ENCODE results near the gene KDM7A. TPM values are rescaled to one million over a fixed set of nuclear protein-coding genes. Genes with fewer than 3 reads are reported as not detected.

Gene KDM7A
- polyA plus RNA-seq, 1 donor from 2014 or later: 8.2 TPM

DNA sequence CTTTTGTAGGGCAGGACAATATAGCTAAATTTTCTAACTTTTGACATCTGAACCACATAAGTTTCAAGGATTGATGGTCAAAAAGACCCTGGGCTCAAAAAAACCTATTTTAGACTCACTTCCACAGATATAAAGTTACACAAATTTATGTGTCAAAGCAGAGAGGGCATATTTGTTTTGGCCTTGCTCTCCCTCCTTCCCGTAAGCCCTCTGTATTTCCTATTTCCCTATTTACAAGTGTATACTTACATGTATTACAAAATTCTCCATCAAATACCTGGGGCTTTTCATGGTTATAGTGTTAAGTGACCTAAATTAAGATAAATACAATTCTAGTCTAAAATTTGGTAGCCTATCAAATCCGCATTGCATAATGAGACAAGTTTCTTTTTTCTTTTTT lies 2.6 kb downstream of the KDM7A start:
- no peaks in the 10 kb centered on the region for H3F3A ChIP-seq (ENCODE audit: insufficient read depth, low read length, poor library complexity, severe bottlenecking)
- no peak overlapping the region for H3K9ac ChIP-seq (ENCODE audit: low read length)
- no peaks in the 10 kb centered on the region for H3K9me3 ChIP-seq (ENCODE audit: low read length)
- no peaks in the 10 kb centered on the region for H3K36me3 ChIP-seq (ENCODE audit: insufficient read depth, low read length)
- no peaks in the 10 kb centered on the region for H3K9me2 ChIP-seq (ENCODE audit: insufficient read depth, low read length)
- TF ChIP-seq POLR2AphosphoS5 (IDR thresholded peaks at IDR 0.05) (no peak), MXI1 (conservative IDR thresholded peaks at IDR 0.05; ENCODE audit: poor library complexity, severe bottlenecking) (no peak), EP300 (conservative IDR thresholded peaks at IDR 0.05; ENCODE audit: poor library complexity, severe bottlenecking) (no peak), SMC3 (conservative IDR thresholded peaks at IDR 0.05; ENCODE audit: poor library complexity) (no peak), RAD21 (conservative IDR thresholded peaks at IDR 0.05) (no peak), TAF1 (IDR thresholded peaks at IDR 0.05; ENCODE audit: low read depth) (no peak), EZH2 (IDR thresholded peaks at IDR 0.05; ENCODE audit: borderline replicate concordance, insufficient read depth, low read length, poor library complexity, severe bottlenecking) (no peak)
- TF ChIP-seq, protein P1, sequence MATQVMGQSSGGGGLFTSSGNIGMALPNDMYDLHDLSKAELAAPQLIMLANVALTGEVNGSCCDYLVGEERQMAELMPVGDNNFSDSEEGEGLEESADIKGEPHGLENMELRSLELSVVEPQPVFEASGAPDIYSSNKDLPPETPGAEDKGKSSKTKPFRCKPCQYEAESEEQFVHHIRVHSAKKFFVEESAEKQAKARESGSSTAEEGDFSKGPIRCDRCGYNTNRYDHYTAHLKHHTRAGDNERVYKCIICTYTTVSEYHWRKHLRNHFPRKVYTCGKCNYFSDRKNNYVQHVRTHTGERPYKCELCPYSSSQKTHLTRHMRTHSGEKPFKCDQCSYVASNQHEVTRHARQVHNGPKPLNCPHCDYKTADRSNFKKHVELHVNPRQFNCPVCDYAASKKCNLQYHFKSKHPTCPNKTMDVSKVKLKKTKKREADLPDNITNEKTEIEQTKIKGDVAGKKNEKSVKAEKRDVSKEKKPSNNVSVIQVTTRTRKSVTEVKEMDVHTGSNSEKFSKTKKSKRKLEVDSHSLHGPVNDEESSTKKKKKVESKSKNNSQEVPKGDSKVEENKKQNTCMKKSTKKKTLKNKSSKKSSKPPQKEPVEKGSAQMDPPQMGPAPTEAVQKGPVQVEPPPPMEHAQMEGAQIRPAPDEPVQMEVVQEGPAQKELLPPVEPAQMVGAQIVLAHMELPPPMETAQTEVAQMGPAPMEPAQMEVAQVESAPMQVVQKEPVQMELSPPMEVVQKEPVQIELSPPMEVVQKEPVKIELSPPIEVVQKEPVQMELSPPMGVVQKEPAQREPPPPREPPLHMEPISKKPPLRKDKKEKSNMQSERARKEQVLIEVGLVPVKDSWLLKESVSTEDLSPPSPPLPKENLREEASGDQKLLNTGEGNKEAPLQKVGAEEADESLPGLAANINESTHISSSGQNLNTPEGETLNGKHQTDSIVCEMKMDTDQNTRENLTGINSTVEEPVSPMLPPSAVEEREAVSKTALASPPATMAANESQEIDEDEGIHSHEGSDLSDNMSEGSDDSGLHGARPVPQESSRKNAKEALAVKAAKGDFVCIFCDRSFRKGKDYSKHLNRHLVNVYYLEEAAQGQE (IDR thresholded peaks at IDR 0.05; ENCODE audit: borderline replicate concordance): no peak
- TF ChIP-seq, protein P2, sequence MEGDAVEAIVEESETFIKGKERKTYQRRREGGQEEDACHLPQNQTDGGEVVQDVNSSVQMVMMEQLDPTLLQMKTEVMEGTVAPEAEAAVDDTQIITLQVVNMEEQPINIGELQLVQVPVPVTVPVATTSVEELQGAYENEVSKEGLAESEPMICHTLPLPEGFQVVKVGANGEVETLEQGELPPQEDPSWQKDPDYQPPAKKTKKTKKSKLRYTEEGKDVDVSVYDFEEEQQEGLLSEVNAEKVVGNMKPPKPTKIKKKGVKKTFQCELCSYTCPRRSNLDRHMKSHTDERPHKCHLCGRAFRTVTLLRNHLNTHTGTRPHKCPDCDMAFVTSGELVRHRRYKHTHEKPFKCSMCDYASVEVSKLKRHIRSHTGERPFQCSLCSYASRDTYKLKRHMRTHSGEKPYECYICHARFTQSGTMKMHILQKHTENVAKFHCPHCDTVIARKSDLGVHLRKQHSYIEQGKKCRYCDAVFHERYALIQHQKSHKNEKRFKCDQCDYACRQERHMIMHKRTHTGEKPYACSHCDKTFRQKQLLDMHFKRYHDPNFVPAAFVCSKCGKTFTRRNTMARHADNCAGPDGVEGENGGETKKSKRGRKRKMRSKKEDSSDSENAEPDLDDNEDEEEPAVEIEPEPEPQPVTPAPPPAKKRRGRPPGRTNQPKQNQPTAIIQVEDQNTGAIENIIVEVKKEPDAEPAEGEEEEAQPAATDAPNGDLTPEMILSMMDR (IDR thresholded peaks at IDR 0.05; ENCODE audit: poor library complexity, severe bottlenecking): no peak
- peaks cover 29% of the 10 kb centered on the region for H3K79me2 ChIP-seq (replicated peaks; ENCODE audit: insufficient read depth, low read length)
- no peak overlapping the region for H2AFZ ChIP-seq (ENCODE audit: low read depth, low read length)
- no peak overlapping the region for H3K4me2 ChIP-seq (ENCODE audit: low read length)
- no peak overlapping the region for H3K4me3 ChIP-seq (ENCODE audit: low read length)
- H4K20me1 ChIP-seq (ENCODE audit: insufficient read depth): no peaks in the 10 kb centered on the region
- H3K27me3 ChIP-seq (ENCODE audit: insufficient read depth, low read depth, low read length): peaks cover 5% of the 10 kb centered on the region
- H3K27ac ChIP-seq (ENCODE audit: low read length): no peak overlapping the region

DNA sequence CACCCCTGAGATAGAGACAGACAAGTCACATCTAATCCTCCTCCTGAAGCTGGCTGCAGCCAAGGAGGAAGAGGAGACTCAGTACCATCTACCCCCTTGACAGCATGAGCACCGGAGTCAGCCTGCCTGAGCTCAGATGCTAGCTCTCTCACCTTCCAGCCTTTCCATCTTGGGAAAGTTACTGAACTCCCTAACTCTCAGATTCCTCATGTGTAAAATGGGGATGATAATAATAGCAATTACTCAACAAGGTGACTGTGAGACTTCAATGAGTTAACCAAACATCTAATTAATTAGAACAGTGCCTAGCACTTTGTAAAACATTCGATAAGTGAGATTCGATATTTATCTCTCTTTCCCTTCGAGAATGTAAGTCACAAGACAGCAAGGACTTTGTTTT lies 6.4 kb downstream of the KDM7A start:
- H3K79me2 ChIP-seq (replicated peaks; ENCODE audit: insufficient read depth, low read length): peaks cover 60% of the 10 kb centered on the region
- H3K9me2 ChIP-seq (ENCODE audit: insufficient read depth, low read length): no peaks in the 10 kb centered on the region
- H3K9ac ChIP-seq (ENCODE audit: low read length): no peak overlapping the region
- H2AFZ ChIP-seq (ENCODE audit: low read depth, low read length): no peak overlapping the region
- H3K4me3 ChIP-seq (ENCODE audit: low read length): no peak overlapping the region
- no peaks in the 10 kb centered on the region for H3K27me3 ChIP-seq (ENCODE audit: insufficient read depth, low read depth, low read length)
- H3K27ac ChIP-seq (ENCODE audit: low read length): no peak overlapping the region
- H3K4me2 ChIP-seq (ENCODE audit: low read length): no peak overlapping the region
- no peaks in the 10 kb centered on the region for H4K20me1 ChIP-seq (ENCODE audit: insufficient read depth)
- no peaks in the 10 kb centered on the region for H3K9me3 ChIP-seq (ENCODE audit: low read length)
- no peaks in the 10 kb centered on the region for H3K36me3 ChIP-seq (ENCODE audit: insufficient read depth, low read length)
- TF ChIP-seq EZH2 (IDR thresholded peaks at IDR 0.05; ENCODE audit: borderline replicate concordance, insufficient read depth, low read length, poor library complexity, severe bottlenecking): no peak
- no peak for TF ChIP-seq EP300 (conservative IDR thresholded peaks at IDR 0.05; ENCODE audit: poor library complexity, severe bottlenecking)
- TF ChIP-seq, protein P1 (IDR thresholded peaks at IDR 0.05; ENCODE audit: borderline replicate concordance): no peak
- TF ChIP-seq, protein P2 (IDR thresholded peaks at IDR 0.05; ENCODE audit: poor library complexity, severe bottlenecking): no peak
- TF ChIP-seq MXI1 (conservative IDR thresholded peaks at IDR 0.05; ENCODE audit: poor library complexity, severe bottlenecking): no peak
- TF ChIP-seq SMC3 (conservative IDR thresholded peaks at IDR 0.05; ENCODE audit: poor library complexity): no peak
- TF ChIP-seq TAF1 (IDR thresholded peaks at IDR 0.05; ENCODE audit: low read depth): no peak
- no peak for TF ChIP-seq POLR2AphosphoS5 (IDR thresholded peaks at IDR 0.05)
- TF ChIP-seq RAD21 (conservative IDR thresholded peaks at IDR 0.05): no peak
- no peaks in the 10 kb centered on the region for H3F3A ChIP-seq (ENCODE audit: insufficient read depth, low read length, poor library complexity, severe bottlenecking)

Data from neural cell (in vitro differentiated cells).